T-helper 22 cell (primary cell): Measurements from ENCODE around the gene SMIM38.

ENCODE experiments used
- DNase-seq: peaks from one replicate; pipeline ENCODE4 v3.0.0-alpha.2; 2020; ENCODE audit warnings: low read depth

SMIM38 gene

DNA sequence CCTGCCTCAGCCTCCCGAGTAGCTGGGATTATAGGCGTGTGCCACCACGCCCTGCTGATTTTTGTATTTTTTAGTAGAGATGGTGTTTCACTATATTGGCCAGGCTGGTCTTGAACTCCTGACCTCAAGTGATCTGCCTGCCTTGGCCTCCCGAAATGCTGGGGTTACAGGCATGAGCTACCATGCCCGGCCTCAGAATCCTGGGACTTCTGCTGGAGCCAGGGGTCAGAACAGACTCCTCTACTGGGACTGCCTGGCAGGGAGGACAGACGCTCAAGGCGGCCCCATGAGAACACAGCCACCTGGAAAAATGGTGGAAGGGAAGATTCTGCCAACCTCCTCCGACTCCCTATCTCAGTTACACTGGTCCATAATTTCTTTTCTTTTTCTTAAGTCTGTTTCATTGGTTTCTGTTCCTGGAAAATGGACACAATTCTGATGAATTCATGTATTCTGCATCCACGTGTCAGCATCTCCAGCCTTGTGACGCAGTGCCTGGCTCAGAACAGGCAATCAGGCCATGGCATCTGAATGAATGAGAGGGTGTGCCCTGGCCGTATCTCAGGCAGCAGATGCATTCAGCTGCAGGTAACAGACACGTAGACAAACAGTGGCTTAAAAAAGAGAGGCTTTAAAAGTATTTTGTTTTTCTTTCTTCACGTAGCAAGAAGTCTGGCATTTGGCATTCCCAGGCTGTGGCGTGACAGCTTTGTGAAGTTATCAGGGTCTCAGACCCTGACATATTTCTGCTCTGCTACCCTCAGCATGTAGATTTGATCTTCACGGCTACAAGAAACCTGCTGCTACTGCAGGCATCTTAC, 4.8 kb downstream of the SMIM38 start:
- no peak for DNase-seq

DNA sequence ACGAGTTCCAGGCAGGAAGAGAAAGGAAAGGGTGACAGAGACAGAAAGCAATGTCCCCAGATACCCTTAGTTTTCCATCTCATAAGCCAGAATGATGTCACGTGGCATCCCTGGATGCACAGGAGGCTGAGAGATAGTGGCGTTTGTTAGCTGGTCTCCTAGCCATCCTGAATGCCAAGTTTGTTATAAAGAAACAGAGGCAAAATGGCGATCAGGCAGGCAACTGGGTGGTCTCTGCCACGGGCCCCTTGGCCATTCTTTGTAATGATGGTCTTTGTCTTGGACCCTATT, 5.3 kb downstream of the SMIM38 start:
- no peak for DNase-seq

DNA sequence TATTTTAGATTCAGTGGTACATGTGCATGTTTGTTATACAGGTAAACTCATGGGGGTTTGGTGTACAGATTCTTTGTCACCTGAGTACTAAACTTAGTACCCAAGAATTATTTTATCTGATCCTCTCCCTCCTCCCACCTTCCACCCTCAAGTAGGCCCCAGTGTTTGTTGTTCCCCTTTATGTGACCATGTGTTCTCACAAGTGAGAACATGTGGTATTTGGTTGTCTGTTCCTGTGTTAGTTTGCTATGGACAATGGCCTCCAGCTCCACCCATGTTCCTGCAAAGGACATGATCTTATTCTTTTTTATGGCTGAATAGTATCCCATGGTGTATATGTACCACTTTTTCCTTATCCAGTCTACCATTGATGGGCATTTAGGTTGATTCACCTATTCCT, 6.8 kb downstream of the SMIM38 start:
- no peak for DNase-seq

DNA sequence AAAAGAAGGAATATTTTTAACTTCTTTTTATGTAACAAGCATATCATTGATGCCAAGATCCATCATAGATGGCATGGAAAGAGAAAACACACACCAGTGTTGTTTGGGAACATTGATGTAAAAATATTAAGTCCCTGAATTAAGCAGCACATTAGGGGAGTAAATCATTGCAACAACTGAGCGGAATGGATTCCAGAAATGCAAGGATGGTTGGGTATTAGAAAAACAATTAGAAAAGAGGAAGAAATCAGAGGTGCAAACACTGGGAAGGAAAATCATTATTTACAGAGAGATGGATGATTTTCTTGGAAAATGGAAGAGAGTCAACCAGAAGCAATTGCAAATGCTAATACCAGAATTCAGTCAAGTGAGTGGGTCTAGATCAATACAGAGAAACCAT, 8.1 kb downstream of the SMIM38 start:
- no peak for DNase-seq

DNA sequence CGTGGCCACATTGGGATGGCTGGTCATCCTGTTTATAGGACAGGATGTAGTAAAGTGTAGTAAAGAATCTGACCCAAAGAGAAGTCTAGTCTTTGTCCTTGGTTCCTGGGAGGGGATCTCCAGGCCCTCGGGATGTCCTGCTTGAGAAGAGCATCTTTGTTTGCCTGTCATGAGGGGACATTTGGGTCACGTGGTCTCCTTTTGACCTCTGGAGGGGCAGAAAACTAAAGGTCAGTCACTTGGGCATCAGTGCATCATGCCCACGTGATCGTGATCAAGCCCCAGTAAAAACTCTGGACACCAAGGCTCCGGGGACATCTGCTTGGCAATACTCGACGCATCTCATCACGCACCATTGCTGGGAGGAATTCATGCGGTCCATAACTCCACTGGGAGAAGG, 9.1 kb downstream of the SMIM38 start:
- no peak for DNase-seq

DNA sequence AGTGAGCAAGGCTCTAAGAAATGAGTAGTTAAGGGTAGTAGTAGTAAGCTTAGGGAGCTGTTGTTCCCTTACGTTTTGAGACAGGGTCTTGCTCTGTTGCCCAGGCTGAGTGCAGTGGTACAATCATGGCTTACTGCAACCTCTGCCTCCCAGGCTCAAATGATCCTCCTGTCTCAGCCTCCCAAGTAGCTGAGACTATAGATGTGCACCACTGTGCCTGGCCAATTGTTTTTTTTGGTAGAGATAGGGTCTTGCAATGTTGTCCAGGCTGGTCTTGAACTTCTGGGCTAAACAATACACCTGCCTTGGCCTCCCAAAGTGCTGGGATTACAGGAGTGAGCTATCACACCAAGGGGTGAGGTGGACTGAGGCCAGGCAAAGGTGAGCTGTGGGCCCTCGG, 10.0 kb downstream of the SMIM38 start:
- no peak for DNase-seq

DNA sequence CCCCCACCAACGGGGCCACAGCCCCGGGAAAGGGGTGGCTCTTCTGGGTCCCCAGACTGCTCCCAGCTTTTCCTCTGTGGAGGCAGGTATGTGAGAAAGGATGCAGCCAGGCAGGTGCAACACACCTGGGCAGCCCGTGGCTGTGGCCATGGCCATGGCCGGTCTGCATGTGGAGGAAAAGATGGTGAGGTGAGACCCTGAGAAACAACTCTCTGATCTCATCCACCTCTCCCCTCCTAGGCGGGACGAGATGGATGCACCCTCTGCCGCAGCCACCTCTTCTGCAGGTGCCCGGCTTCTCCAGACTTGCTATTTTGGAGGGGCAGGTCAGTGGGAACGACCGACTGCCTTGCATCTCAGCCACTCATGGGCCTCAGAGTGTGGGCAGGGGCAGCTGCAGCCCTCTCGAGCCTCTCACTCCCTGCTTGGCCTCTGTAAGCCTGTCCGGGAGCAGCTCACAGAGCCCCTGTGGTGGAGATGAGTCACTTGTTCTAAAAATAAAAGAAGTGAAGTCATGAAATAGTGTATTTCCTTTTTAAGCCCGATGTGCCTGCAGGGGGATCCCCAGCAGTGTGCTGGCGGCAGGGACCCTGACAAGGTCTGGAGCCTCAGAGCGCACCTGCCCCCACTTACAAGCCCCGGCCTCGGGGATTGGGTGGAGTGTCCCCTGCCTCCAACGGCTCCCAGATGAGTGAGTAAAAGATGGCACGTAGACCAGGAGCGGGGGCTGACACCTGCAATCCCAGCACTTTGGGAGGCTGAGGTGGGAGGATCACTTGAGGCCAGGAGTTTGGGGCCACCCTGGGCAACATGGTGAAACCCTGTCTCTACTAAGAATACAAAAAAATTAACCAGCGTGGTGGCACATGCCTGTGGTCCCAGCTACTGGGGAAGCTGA, 10.7 kb downstream of the SMIM38 start:
- DNase-seq: no peak

DNA sequence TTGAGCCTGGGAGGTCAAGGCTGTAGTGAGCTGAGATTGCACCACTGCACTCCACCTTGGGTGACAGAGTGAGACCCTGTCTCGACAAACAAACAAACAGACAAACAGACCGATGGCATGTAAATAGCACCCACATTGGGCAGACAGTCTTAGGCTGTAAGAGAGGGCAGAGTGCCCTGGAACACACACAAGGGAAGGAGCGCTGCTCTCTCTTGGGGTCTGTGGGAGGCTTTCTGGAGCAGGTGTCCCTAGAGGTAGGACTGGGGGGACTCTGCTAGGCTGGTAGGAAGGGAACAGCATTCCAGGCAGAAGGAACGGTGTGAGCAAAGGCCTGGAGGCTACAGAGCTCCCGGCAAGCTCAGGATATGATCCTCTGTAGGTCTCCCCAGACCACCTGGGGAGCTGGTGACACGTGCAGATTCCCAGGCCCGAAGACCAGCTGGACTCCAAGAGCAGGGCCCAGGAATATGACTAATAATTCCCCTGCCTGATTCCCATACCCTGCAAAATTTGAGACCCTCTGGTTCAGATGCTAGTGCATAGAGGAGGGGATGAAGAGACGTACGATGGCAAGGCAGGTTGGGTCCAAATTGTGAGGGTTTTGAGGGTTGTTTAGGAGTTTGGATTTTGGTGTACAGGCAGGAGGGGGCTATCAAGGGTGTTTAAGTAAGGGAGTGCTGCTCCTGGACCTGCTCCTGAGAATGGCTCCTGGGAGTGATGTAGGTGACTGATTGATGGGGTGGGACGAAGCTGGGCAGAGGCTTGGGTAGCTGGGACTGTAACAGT, 11.6 kb downstream of the SMIM38 start:
- DNase-seq: no peak

DNA sequence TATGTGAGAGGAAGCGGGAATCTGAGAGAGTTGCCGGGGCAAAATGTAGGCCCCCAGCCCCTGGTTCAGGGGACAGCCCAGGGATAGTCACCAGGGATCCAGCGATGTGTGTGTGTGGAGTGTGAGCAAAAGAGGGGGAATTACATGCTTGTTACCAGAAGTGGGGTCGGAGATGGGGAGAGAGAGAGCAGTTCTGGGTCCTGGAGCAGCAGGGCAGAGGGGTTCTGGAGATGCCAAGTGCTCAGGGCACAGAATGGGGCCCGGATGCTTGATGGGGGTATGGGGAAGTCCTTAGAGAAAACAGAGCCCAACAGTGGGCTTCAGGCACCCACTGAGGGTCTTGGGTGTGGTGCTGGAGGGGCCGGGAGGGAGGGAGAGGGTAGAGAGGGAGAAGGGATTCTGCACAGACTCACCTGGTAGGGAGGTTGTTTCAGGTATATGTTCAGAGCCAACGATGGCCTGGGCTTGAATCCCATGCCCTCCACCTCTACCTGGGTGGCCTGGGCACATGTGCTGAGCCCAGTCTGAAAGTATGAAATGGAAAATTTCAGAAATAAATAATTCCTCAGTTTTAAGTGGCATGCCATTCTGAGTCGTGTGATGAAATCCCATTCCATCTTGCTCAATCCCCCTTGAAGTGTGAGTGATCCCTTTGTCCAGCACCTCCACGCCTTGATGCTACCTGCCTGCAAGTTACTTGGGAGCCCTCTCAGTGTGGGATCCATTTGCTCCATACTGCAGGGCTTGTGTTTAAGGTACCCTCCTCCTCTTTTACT, 12.4 kb downstream of the SMIM38 start:
- no peak for DNase-seq

DNA sequence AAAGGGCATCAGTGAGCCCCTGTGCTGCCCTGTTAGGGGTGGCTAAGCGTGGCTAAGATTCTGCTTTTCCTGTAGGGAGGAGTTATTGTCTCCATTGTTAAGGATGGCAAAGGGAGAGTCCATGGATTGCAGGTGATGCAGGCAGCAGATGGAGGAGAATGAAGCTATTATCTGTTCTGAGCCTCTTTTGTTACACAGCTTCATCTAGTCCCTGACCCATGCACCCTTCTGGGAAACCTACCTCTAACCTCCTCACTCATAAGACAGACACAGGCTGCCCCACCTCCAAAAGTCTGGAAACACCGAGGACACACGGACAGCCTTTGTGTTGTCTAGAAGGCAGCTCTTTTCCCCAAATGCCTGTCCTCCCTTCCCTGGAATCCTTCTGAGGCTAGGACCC, 13.7 kb downstream of the SMIM38 start:
- DNase-seq: no peak

DNA sequence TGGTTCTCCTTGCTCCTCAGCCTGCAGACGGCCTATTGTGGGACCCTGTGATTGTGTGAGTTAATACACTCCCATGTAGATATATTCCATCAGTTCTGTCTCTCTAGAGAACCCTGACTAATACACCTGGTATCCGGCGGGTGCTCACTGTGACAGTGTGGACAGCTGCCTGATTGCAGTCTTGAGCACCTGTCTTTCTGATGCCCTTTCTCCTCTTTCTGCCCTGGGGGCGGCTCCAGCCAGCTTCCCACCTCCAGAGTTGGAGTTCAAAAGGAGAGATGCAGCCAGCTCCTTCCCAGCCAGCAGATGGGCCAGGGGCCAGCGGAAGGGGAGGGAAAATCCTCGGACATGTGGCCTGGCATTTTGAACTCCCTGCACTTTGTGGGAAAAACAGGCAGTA, 15.0 kb downstream of the SMIM38 start:
- no peak for DNase-seq

DNA sequence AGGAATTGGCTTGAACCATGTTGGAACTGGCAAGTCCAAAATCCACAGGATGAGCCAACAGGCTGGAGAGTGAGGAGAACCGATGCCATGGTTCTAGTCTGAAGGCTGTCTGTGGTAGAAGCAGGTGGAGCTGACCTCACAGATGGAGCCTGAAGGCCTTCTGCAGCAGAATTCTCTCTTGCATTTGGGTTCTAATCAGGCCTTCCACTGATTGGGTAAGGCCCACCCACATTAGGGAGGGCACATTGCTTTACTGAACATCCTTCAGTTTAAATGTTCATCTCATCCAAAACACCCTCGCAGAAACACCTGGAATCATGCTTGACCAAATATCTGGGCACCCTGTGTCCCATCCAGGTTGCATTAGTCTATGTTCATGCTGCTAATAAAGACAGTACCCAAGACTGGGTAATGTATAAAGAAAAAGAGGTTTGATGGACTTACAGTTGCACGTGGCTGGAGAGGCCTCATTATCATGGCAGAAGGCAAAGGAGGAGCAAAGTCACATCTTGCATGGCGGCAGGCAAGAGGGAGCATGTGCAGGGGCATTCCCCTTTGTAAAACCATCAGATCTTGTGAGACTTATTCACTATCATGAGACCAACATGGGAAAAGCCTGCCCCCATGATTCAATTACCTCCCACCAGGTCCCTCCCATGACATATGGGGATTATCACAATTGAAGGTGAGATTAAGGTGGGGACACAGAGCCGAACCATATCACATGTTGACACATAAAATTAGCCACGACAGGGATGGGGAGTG, 15.9 kb downstream of the SMIM38 start:
- no peak for DNase-seq

DNA sequence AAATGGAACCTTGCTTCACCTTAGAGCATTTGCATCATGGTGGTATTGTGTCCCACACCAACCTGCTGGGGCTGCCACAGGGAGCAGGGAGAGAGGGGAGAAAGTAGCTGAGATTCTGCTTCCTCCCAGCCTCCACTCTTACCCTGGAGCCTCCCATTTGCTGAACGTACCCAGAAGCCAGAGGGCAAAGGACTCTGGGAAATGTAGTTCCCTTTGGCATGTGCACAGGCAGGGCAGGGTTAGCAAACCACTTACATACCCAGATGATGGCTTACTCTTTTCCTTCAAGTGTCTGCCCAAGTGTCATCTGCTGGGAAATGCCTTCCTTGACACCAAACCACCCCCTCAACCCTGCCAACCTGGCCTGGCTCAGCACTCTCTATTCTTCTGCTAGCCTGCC, 16.9 kb downstream of the SMIM38 start:
- DNase-seq: no peak

DNA sequence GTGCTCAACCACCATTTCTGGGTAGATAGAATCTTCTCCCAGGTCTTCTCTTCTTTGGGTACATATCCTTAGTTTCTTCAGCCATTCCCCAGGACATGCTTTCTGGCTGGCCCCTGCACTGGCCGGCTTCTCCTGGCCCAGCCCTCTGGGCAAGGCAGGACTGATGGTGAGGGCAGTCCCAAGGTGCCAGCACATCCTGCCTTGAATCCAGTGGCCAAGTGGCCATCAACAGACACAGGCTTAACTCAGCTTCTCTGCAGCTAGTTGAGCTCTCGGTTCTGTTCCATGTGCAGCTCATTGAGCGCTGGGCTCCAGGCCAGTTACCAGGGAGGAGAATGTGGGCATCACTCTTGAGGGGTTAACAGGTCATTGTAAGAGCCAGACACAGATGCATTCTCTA, 17.6 kb downstream of the SMIM38 start:
- no peak for DNase-seq

DNA sequence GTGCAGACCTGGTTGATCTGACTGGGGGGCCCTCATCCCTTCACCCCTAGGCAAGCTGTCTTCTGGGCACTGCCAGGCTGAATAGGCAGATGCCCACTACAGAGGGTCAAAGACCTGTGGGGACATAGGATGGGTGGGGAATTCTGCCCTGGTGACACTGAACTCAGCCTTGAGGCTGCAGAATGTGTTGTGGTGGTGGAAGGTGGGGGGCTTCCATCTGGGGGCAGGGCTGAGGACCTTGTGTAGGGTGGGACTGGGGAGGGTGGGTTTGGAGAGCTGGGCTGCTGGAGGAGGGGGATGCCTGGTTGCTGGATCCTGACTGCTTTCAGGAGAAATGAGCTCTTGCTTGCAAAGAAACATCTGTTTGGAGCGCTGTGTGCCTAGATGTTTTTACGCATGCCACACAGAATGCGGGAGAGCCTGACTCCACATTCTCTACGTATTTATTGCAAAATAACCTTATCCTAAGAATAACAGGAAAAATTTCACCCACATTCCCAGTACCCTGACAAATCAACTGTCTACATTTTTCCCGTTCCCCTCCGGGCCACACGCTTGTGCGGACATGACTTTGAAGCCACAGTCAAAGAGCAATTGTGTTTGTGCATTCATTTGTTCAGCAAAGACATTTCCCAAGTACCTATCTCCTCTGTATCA, 18.3 kb downstream of the SMIM38 start:
- DNase-seq: no peak

DNA sequence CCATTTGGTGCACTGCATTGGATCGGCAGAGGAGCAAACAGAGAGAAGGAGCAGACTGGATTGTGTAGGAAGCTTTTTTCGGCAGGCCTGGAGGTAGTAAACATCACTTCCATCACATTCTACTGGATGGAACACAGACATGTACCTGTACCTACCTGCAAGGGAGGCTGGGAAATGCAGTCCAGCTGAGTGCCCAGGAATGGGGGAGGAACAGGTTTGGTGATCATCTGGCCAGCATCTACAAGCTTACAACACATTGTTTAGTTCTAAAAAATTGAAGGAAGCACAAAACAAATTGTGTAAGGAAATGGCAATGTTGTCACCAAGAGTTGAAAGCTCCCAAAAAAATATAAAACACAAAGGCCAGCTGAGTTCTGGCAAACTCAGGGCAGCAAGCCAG, 19.1 kb downstream of the SMIM38 start:
- DNase-seq: no peak

DNA sequence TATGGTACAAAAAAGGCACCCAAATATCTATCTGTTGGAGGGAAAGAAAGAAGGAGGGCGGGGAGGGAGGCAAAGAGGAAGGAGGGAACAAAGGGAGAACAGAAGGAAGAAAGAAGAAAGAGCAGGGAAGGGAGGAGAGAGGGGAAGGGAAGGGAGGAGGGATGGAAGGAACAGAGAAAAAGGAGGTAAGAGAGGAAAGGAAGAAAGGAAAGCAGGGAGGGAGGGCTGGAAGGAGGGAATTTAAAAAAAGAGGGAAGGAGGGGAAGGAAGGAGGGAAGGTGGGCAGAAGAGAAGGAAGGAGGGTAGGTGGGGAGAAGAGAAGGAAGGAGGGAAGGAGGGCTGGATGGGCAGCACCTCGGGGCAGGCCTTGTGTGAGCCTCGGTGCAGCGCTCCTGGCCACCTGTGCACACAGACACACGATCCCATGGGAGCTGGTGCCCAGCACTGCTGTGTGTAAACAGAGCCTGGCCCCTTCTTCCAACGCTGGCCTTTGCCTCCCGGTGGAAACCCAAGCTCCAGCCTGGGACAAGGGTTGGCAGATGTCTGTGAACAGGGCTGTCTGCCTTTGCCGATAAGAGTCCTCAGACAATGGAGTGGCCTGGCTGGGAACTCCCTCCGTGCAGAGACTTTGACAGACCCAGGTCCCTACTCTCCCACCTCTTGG, 23.2 kb downstream of the SMIM38 start:
- DNase-seq: no peak

DNA sequence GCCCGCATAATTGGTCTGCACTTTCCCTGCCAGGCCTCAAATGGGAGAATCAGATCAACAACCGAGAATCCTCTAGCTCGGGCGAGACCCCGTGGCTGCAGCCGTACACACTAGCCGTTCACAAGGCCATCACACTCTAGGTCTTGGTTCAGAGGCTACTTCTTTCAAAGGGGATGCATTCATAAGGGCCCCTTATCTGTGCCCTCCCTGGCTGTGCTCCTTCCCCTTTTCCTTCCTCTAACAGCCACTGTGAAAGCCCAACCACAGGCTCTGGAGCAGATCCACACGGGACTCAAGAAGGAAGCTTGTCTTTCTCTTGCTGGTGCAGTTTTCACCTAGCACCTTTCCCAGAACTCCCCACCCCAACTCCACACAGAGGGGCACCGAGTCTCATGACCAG, 24.5 kb downstream of the SMIM38 start:
- DNase-seq: no peak

DNA sequence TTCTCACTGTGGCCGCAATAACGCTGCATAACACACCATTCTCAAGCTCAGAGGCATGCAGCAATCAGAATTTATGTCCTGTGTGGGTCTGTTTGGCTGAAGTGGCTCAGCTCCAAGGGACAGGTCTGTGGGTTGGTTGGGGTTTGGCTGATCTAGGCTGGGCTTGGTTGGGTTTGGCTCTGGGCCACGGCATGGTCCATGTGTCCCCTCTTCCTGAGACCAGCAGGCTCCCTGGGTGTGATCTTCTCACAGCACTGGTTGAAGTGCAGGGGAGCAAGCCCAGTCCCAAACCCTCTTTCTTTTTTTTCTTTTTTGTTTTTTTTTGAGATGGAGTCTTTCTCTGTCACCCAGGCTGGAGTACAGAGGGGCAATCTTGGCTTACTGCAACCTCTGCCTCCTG, 25.0 kb downstream of the SMIM38 start:
- DNase-seq: no peak

DNA sequence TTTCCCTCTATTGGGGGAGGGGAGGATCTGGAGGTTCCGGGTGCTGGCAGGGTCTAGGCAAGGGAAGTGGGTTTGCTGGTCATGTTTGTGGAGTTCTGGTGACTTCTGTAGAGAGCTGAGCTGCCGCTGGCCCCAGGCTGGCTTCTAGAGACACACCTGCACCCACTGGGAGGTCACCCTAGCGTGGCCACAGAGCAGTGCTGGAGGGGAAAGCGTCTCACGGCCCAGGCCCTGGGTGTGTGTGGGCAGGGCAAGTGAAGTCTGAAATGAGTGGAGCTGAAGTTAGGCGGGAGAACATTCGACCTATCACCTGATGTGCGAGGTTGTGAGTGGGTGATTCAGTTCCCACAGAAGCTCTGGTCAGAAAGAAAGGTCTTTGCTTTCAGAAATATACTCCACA, 27.9 kb downstream of the SMIM38 start:
- no peak for DNase-seq
